MCF 10A (cell line): ENCODE results near the gene SPATS2. TPM values are rescaled to one million over a fixed set of nuclear protein-coding genes. Genes with fewer than 3 reads are reported as not detected.

Source experiments
- BruUV-seq: library from RNA; stranded (reverse); fragments of 400-500 nt; replicated peaks from 2 replicates; lab custom pipeline; 2021; lab: Mats Ljungman, UMichigan
- CTCF ChIA-PET: fragments of 300-600 bp; sonication (Branson Sonifier 250); formaldehyde crosslinking; extraction: SDS; loops from one replicate; lab custom pipeline; 2021; ENCODE audit warnings: antibody characterized with exemption, inconsistent platforms; lab: Yijun Ruan, JAX
- POLR2A ChIA-PET: fragments of 300-600, 350-650 bp; sonication (Branson Sonifier 250); formaldehyde crosslinking; extraction: SDS; loops from one replicate; lab custom pipeline; 2020; ENCODE audit warnings: antibody characterized with exemption, inconsistent platforms; lab: Yijun Ruan, JAX
- DNase-seq: peaks from one replicate; pipeline ENCODE4 v3.0.0-alpha.2; 2018; ENCODE audit not compliant: unreplicated experiment
- H3K27ac Mint-ChIP-seq: one replicate; pipeline ENCODE4 v1.8.0; 2022; ENCODE audit warnings: mild to moderate bottlenecking, low read depth, mixed read lengths; ENCODE audit not compliant: unreplicated experiment
- H3K27me3 Mint-ChIP-seq: one replicate; pipeline ENCODE4 v1.8.0; 2022; ENCODE audit warnings: mixed read lengths; ENCODE audit not compliant: insufficient read depth, unreplicated experiment
- H3K36me3 Mint-ChIP-seq: one replicate; pipeline ENCODE4 v1.8.0; 2022; ENCODE audit warnings: mild to moderate bottlenecking, moderate library complexity, mixed read lengths; ENCODE audit not compliant: insufficient read depth, unreplicated experiment
- H3K4me1 Mint-ChIP-seq: one replicate; pipeline ENCODE4 v1.8.0; 2022; ENCODE audit warnings: mixed read lengths; ENCODE audit not compliant: insufficient read depth, unreplicated experiment
- H3K4me3 Mint-ChIP-seq: one replicate; pipeline ENCODE4 v1.8.0; 2022; ENCODE audit warnings: mild to moderate bottlenecking, moderate library complexity, mixed read lengths; ENCODE audit not compliant: unreplicated experiment
- H3K9me3 Mint-ChIP-seq: one replicate; pipeline ENCODE4 v1.8.0; 2022; ENCODE audit warnings: mixed read lengths; ENCODE audit not compliant: unreplicated experiment
- intact Hi-C: fragments of 100-400 bp; cut with micrococcal nuclease; formaldehyde crosslinking; loops from 2 replicates; pipeline ENCODE4 v1.14.1; 2022
- total RNA-seq: library from RNA; stranded (reverse); gene quantifications from 2 replicates; pipeline ENCODE4 v1.2.3, GENCODE V29; 2022
- TF ChIP-seq, protein P1 (sequence below): fragments of 200-600 bp; IDR thresholded peaks from one replicate; pipeline ENCODE4 v1.8.0; 2022; ENCODE audit warnings: antibody characterized with exemption, mild to moderate bottlenecking; ENCODE audit not compliant: unreplicated experiment

Gene SPATS2
- total RNA-seq, 1 experiment from 2014 or later: 26.0 TPM

DNA sequence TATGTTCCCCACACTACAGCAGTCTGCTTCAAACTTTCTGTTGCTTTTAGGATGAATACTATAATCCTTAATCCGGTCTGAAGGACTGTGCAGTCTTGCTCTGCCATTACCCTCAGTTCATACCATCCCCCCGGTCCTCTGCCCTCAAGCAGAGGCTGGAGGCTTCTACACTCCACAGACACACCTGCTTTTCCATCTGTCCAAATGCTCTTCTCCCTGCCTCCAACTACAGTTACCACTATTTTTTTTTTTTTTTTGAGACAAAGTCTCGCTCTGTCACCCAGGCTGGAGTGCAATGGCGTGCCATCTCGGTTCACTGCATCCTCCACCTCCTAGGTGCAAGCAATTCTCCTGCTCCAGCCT, 152.3 kb downstream of the SPATS2 start:
- peaks cover 14% of the 10 kb centered on the region for H3K36me3 Mint-ChIP-seq
- TF ChIP-seq, protein P1, sequence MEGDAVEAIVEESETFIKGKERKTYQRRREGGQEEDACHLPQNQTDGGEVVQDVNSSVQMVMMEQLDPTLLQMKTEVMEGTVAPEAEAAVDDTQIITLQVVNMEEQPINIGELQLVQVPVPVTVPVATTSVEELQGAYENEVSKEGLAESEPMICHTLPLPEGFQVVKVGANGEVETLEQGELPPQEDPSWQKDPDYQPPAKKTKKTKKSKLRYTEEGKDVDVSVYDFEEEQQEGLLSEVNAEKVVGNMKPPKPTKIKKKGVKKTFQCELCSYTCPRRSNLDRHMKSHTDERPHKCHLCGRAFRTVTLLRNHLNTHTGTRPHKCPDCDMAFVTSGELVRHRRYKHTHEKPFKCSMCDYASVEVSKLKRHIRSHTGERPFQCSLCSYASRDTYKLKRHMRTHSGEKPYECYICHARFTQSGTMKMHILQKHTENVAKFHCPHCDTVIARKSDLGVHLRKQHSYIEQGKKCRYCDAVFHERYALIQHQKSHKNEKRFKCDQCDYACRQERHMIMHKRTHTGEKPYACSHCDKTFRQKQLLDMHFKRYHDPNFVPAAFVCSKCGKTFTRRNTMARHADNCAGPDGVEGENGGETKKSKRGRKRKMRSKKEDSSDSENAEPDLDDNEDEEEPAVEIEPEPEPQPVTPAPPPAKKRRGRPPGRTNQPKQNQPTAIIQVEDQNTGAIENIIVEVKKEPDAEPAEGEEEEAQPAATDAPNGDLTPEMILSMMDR: no peak
- H3K27me3 Mint-ChIP-seq: no peaks in the 10 kb centered on the region
- BruUV-seq: no TSS peak
- no peak overlapping the region for H3K4me3 Mint-ChIP-seq
- H3K9me3 Mint-ChIP-seq: no peaks in the 10 kb centered on the region
- H3K27ac Mint-ChIP-seq: no peak overlapping the region
- CTCF ChIA-PET: interaction anchor here (0.6 to 3.5 kb wide), 4 partner anchors 161 to 253 kb away, joined by 3 to 20 read pairs (median 7); no protein-coding TSS in a partner anchor
- POLR2A ChIA-PET: interaction anchor here (1.3 to 1.8 kb wide), 2 partner anchors 16 to 254 kb away, joined by 4 to 7 read pairs; no protein-coding TSS in a partner anchor
- intact Hi-C loops: no loop called here
- no peak for DNase-seq
- H3K4me1 Mint-ChIP-seq: peaks cover 15% of the 10 kb centered on the region

DNA sequence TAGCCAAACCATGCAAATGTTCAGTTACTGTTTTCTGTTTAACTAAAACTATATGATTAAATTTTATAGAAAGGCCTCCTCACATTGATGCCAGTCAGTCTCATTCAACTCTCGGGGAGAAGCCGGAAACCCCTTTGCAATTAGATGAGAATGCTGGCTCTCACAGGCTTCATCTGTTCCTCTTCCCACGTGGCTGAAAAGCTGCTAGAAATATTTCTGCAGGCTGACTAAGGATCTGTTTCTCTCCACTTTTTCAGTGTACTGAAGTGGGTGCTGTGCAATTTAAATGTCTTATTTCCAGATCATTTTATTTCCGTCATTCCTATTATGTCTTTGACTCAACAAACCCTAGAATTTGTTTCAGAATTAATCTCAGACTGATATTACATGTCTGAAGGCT, 154.1 kb downstream of the SPATS2 start:
- no TSS peak for BruUV-seq
- Mint-ChIP-seq H3K27me3 (no peaks in the 10 kb centered on the region), H3K4me1 (peaks cover 7% of the 10 kb centered on the region), H3K27ac (no peak overlapping the region), H3K36me3 (peaks cover 26% of the 10 kb centered on the region), H3K9me3 (no peaks in the 10 kb centered on the region), H3K4me3 (no peak overlapping the region)
- intact Hi-C loops: no loop called here
- no peak for DNase-seq
- POLR2A ChIA-PET: no interaction called here
- CTCF ChIA-PET: interaction anchor here (0.6 to 1.2 kb wide), 3 partner anchors 34 to 173 kb away, joined by 3 to 4 read pairs (median 3); no protein-coding TSS in a partner anchor
- TF ChIP-seq, protein P1: no peak

DNA sequence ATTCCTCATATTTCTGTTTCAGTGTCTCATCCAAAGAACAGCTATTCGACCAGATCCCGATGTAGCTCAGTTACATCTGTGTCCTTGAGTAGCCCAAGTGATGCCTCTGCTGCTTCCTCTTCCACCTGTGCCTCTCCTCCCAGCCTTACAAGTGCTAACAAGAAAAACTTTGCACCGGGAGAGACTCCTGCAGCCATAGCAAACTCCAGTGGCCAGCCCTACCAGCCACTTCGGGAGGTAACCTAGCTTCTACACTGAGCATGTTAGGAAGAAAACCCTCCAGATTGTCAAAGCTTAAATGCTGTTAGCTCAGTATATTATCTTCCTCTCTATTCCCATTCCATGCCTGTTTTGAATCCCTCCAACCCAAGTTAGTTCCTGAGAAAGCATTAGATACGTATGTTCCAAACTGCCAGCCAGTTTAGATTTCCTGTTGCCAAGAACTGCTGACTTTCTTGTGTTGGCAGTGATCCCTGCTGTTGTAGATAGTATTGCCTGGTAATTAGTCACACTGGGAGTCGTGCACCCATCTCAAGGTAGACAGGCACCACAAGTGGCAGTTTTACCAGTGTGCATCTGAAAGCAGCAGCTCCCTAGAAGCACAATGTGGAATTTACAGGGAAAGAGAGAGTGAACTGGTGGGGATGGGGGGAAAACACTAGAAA, 157.5 kb downstream of the SPATS2 start:
- H3K4me3 Mint-ChIP-seq: no peak overlapping the region
- no TSS peak for BruUV-seq
- H3K27me3 Mint-ChIP-seq: no peaks in the 10 kb centered on the region
- no peaks in the 10 kb centered on the region for H3K9me3 Mint-ChIP-seq
- TF ChIP-seq, protein P1: no peak
- intact Hi-C loops: no loop called here
- no peak overlapping the region for H3K27ac Mint-ChIP-seq
- ChIA-PET POLR2A (interaction anchor here (1.1 kb wide), 1 partner anchor 108 kb away, joined by 4 read pairs; no protein-coding TSS in a partner anchor), CTCF (interaction anchor here (0.6 to 3.6 kb wide), 6 partner anchors 10 to 177 kb away, joined by 3 to 24 read pairs (median 5); no protein-coding TSS in a partner anchor)
- H3K4me1 Mint-ChIP-seq: no peaks in the 10 kb centered on the region
- no peak for DNase-seq
- peaks cover 30% of the 10 kb centered on the region for H3K36me3 Mint-ChIP-seq

DNA sequence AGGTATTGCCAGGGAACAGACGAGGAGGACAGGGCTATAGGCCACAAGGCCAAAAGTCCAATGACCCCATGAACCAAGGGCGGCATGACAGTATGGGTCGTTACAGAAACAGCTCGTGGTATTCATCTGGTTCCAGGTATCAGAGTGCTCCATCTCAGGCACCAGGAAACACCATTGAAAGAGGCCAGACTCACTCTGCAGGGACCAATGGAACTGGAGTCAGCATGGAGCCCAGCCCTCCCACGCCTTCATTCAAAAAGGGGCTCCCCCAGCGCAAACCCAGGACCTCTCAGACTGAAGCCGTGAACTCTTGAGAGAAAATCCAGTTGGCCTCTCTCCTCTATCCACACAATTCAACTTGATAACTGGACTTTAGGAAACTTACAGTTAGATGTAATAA, 158.7 kb downstream of the SPATS2 start:
- BruUV-seq: no TSS peak

More for the DNA sequence above, 158.7 kb downstream of the SPATS2 start:
- ChIA-PET POLR2A (no interaction called here), CTCF (interaction anchor here (3.6 kb wide), 1 partner anchor 168 kb away, joined by 24 read pairs; no protein-coding TSS in a partner anchor)
- Mint-ChIP-seq H3K36me3 (peaks cover 30% of the 10 kb centered on the region), H3K9me3 (no peaks in the 10 kb centered on the region), H3K4me3 (no peak overlapping the region), H3K4me1 (no peaks in the 10 kb centered on the region), H3K27ac (no peak overlapping the region), H3K27me3 (no peaks in the 10 kb centered on the region)
- intact Hi-C loops: no loop called here
- DNase-seq: no peak
- TF ChIP-seq, protein P1: no peak
